Breast epithelium (tissue), 4 donors: Measurements from ENCODE around the gene TUFT1. TPM values are rescaled to one million over a fixed set of nuclear protein-coding genes. Genes with fewer than 3 reads are reported as not detected.

ENCODE experiments used
- DNase-seq, 2 donors: peaks; one replicate each; pipeline ENCODE4 v3.0.0-alpha.2; 2019; ENCODE audit warnings: low spot score in 2 of 2
- H3K27ac ChIP-seq, 2 donors: fragments of 200-600 bp; sonication (generic) in 1 of 2; one replicate each; pipeline ENCODE4 v1.5.1; 2016 to 2019; ENCODE audit warnings: mild to moderate bottlenecking in 1 of 2
- H3K27me3 ChIP-seq, 2 donors: fragments of 200-600 bp; sonication (generic) in 1 of 2; one replicate each; pipeline versions ENCODE4 v1.5.1 to v1.6.0; 2017 to 2019; ENCODE audit warnings: control low read depth in 1 of 2, mild to moderate bottlenecking in 1 of 2
- H3K36me3 ChIP-seq: fragments of 200-600 bp; one replicate; pipeline ENCODE4 v1.5.1; 2019
- H3K4me1 ChIP-seq, 2 donors: fragments of 200-600 bp; sonication (generic); one replicate each; pipeline ENCODE4 v1.5.1; 2016 to 2019; ENCODE audit warnings: control low read depth in 1 of 2
- H3K4me3 ChIP-seq, 3 donors: fragments of 200-600 bp; sonication (generic); 1 replicate in 2 of 3; 2 replicates in 1 of 3; pipeline ENCODE4 v1.5.1; 2016 to 2019; ENCODE audit warnings: mild to moderate bottlenecking in 3 of 3, moderate library complexity in 2 of 3
- H3K9me3 ChIP-seq, 2 donors: fragments of 200-600 bp; sonication (generic) in 1 of 2; one replicate each; pipeline ENCODE4 v1.5.1; 2016 to 2019; ENCODE audit warnings: control low read depth in 1 of 2
- CTCF ChIP-seq, 3 donors: fragments of 450-650 bp; IDR thresholded peaks; one replicate each; pipeline ENCODE4 v1.5.1; 2016 to 2017; ENCODE audit warnings: antibody characterized with exemption in 3 of 3, mild to moderate bottlenecking in 3 of 3, moderate library complexity in 3 of 3
- POLR2A ChIP-seq: fragments of 450-650 bp; IDR thresholded peaks from one replicate; pipeline ENCODE4 v1.6.1; 2016; ENCODE audit warnings: antibody characterized with exemption, mild to moderate bottlenecking, moderate library complexity
- POLR2AphosphoS5 ChIP-seq, 3 donors: sonication (generic); formaldehyde crosslinking; IDR thresholded peaks; one replicate each; pipeline ENCODE4 v1.6.1; 2017; ENCODE audit warnings: antibody characterized with exemption in 3 of 3
- intact Hi-C: fragments of 100-400 bp; cut with DNase I; formaldehyde crosslinking; loops from one replicate; pipeline ENCODE4 v1.15.1; 2023; ENCODE audit warnings: low total_unique reads
- total RNA-seq, 3 donors: library from RNA; depleted of rRNA; stranded (reverse); fragments of >200 nt; gene quantifications; one replicate each; pipeline ENCODE4 v1.1.0, GENCODE V29; 2016

The TUFT1 gene
- 10 to 100 TPM in 2 of 3 donors, 1 to 10 TPM in 1; 7.2 to 21.2 (median 13.4) TPM for total RNA-seq

GRCh38 chr1:151540021-151540981 lies at the start of gene TUFT1:
Gene TUFT1 (plus strand): TSS chr1:151540309. CDS start chr1:151540367, 58 bp downstream.
- peak within 1 kb of the TSS; percentile 93 to 96 for H3K27ac ChIP-seq
- H3K36me3 ChIP-seq = no peaks in the 10 kb centered on the region
- peak; percentile 84 to 98 (median 91) for TF ChIP-seq POLR2AphosphoS5 (IDR thresholded peaks at IDR 0.05)
- TF ChIP-seq CTCF (IDR thresholded peaks at IDR 0.05) = peak in 1 of 3 donors; percentile 25
- peak; percentile 96 for TF ChIP-seq POLR2A
- H3K27me3 ChIP-seq = no peaks in the 10 kb centered on the region
- no peaks in the 10 kb centered on the region for H3K9me3 ChIP-seq
- peaks cover 0 to 5% of the 10 kb centered on the region in 2 donors for H3K4me1 ChIP-seq
- peak within 1 kb of the TSS; percentile 66 to 74 (median 68) for H3K4me3 ChIP-seq
- intact Hi-C loops = no loop called here
- peak; percentile 93 to 94 for DNase-seq

GRCh38 chr1:151491641-151492040 lies 48.5 kb upstream of the TUFT1 start:
- Histone ChIP-seq H3K4me3 (no peak overlapping the region), H3K9me3 (no peaks in the 10 kb centered on the region), H3K27ac (no peak overlapping the region), H3K27me3 (no peaks in the 10 kb centered on the region), H3K36me3 (no peaks in the 10 kb centered on the region), H3K4me1 (peaks cover 0 to 5% of the 10 kb centered on the region in 2 donors)
- no peak for TF ChIP-seq POLR2AphosphoS5 (IDR thresholded peaks at IDR 0.05)
- no peak for TF ChIP-seq CTCF (IDR thresholded peaks at IDR 0.05)
- TF ChIP-seq POLR2A = no peak
- intact Hi-C loops = no loop called here
- DNase-seq = no peak

- Histone ChIP-seq H3K27ac (no peak overlapping the region), H3K4me3 (no peak overlapping the region), H3K4me1 (peaks cover 0 to 5% of the 10 kb centered on the region in 2 donors), H3K9me3 (no peaks in the 10 kb centered on the region), H3K27me3 (no peaks in the 10 kb centered on the region), H3K36me3 (no peaks in the 10 kb centered on the region)
- TF ChIP-seq CTCF (IDR thresholded peaks at IDR 0.05) = no peak
- TF ChIP-seq POLR2A = no peak
- TF ChIP-seq POLR2AphosphoS5 (IDR thresholded peaks at IDR 0.05) = no peak
- intact Hi-C loops = no loop called here
- no peak for DNase-seq
Observed at GRCh38 chr1:151492120-151492519, 48.0 kb upstream of the TUFT1 start.

- intact Hi-C loops = no loop called here
- Histone ChIP-seq H3K4me1 (peaks cover 0 to 5% of the 10 kb centered on the region in 2 donors), H3K27me3 (no peaks in the 10 kb centered on the region)
Observed at GRCh38 chr1:151493042-151493441, 47.1 kb upstream of the TUFT1 start.

More at GRCh38 chr1:151493042-151493441, 47.1 kb upstream of the TUFT1 start:
- no peak for DNase-seq
- TF ChIP-seq POLR2A (no peak), CTCF (IDR thresholded peaks at IDR 0.05) (no peak), POLR2AphosphoS5 (IDR thresholded peaks at IDR 0.05) (no peak)
- H3K4me3 ChIP-seq = no peak overlapping the region
- no peaks in the 10 kb centered on the region for H3K9me3 ChIP-seq
- H3K27ac ChIP-seq = no peak overlapping the region
- no peaks in the 10 kb centered on the region for H3K36me3 ChIP-seq
